A673 (cell line): ENCODE measurements around the gene TSEN2. TPM values are rescaled to one million over a fixed set of nuclear protein-coding genes. Genes with fewer than 3 reads are reported as not detected.

ENCODE experiments used
- BruUV-seq: library from RNA; stranded (reverse); fragments of 400-500 nt; replicated peaks from 2 replicates; lab custom pipeline; 2021; lab: Mats Ljungman, UMichigan
- CTCF ChIA-PET: fragments of 300-600 bp; sonication (Branson Sonifier 250); formaldehyde crosslinking; loops from one replicate; lab custom pipeline; 2022; ENCODE audit warnings: antibody characterized with exemption; lab: Charles Lee
- POLR2A ChIA-PET: fragments of 300-600 bp; sonication (Branson Sonifier 250); formaldehyde crosslinking; loops from one replicate; lab custom pipeline; 2022; ENCODE audit warnings: antibody characterized with exemption; ENCODE audit not compliant: low non-redundant PET; lab: Charles Lee
- DNase-seq: peaks from one replicate; pipeline ENCODE4 v3.0.0-alpha.2; 2015; ENCODE audit warnings: low spot score
- H3K27ac ChIP-seq: fragments of 200-600 bp; sonication (generic); 2 replicates; pipeline ENCODE4 v1.5.1; 2016; ENCODE audit warnings: mixed run types, low read depth, mild to moderate bottlenecking, mixed read lengths, antibody characterized with exemption, low read length; ENCODE audit not compliant: poor library complexity, severe bottlenecking
- H3K27me3 ChIP-seq: fragments of 200-600 bp; sonication (generic); replicated peaks from 2 replicates; pipeline ENCODE4 v1.6.1; 2017; ENCODE audit warnings: mixed run types, low read depth, mild to moderate bottlenecking, mixed read lengths, antibody characterized with exemption, low read length; ENCODE audit not compliant: insufficient read depth, poor library complexity
- H3K36me3 ChIP-seq: fragments of 200-600 bp; sonication (generic); 2 replicates; pipeline ENCODE4 v1.6.1; 2016; ENCODE audit warnings: mixed run types, mild to moderate bottlenecking, mixed read lengths, antibody characterized with exemption, low read length; ENCODE audit not compliant: insufficient read depth, poor library complexity, severe bottlenecking
- H3K4me1 ChIP-seq: fragments of 200-600 bp; sonication (generic); 2 replicates; pipeline ENCODE4 v1.6.1; 2017; ENCODE audit warnings: mixed run types, mild to moderate bottlenecking, mixed read lengths, antibody characterized with exemption, low read length; ENCODE audit not compliant: insufficient read depth, poor library complexity, severe bottlenecking
- H3K4me3 ChIP-seq: fragments of 200-600 bp; sonication (generic); 2 replicates; pipeline ENCODE4 v1.5.1; 2016; ENCODE audit warnings: low read depth, mixed run types, mild to moderate bottlenecking, mixed read lengths, low read length; ENCODE audit not compliant: poor library complexity, severe bottlenecking
- H3K9me3 ChIP-seq: fragments of 200-600 bp; sonication (generic); 2 replicates; pipeline ENCODE4 v1.6.1; 2016; ENCODE audit warnings: mixed run types, low read depth, mild to moderate bottlenecking, mixed read lengths, antibody characterized with exemption, low read length; ENCODE audit not compliant: poor library complexity, severe bottlenecking
- CTCF ChIP-seq: fragments of 300-800, 200-600 bp; sonication (generic); conservative IDR thresholded peaks from 2 replicates; pipeline ENCODE4 v1.5.1; 2017; ENCODE audit warnings: low read depth, mild to moderate bottlenecking, antibody characterized with exemption, low read length, moderate library complexity, mixed read lengths
- EZH2 ChIP-seq: fragments of 200-600 bp; sonication (generic); IDR thresholded peaks from 2 replicates; pipeline ENCODE4 v1.6.1; 2017; ENCODE audit warnings: borderline replicate concordance, low read depth, mild to moderate bottlenecking, mixed read lengths, antibody characterized with exemption, low read length; ENCODE audit not compliant: poor library complexity, severe bottlenecking
- intact Hi-C: fragments of 100-400 bp; cut with micrococcal nuclease; formaldehyde crosslinking; loops from one replicate; pipeline ENCODE4 v1.10.0; 2022; ENCODE audit not compliant: unreplicated experiment
- total RNA-seq: library from RNA; stranded (reverse); gene quantifications from 2 replicates; pipeline ENCODE4 v1.2.3, GENCODE V29; 2021

The TSEN2 gene
- total RNA-seq, 1 experiment from 2014 or later: 34.5 TPM

GRCh38 chr3:12566976-12567375, 82.7 kb downstream of the TSEN2 start:
- Histone ChIP-seq H3K27ac (no peak overlapping the region), H3K4me3 (no peak overlapping the region), H3K27me3 (no peaks in the 10 kb centered on the region), H3K36me3 (peaks cover 24% of the 10 kb centered on the region), H3K4me1 (peaks cover 4% of the 10 kb centered on the region), H3K9me3 (peaks cover 7% of the 10 kb centered on the region)
- ChIA-PET CTCF (interaction anchor here (0.7 kb wide), 1 partner anchor 142 kb away, joined by 7 read pairs; no protein-coding TSS in a partner anchor), POLR2A (no interaction called here)
- intact Hi-C loops: no loop called here
- TF ChIP-seq CTCF (no peak), EZH2 (no peak)
- no TSS peak for BruUV-seq
- DNase-seq: no peak

GRCh38 chr3:12568747-12569146, 84.5 kb downstream of the TSEN2 start:
- H3K36me3 ChIP-seq: peaks cover 39% of the 10 kb centered on the region
- no peaks in the 10 kb centered on the region for H3K27me3 ChIP-seq
- no peaks in the 10 kb centered on the region for H3K4me1 ChIP-seq
- H3K27ac ChIP-seq: no peak overlapping the region
- H3K4me3 ChIP-seq: no peak overlapping the region
- no peak for DNase-seq
- peaks cover 7% of the 10 kb centered on the region for H3K9me3 ChIP-seq
- intact Hi-C loops: no loop called here
- TF ChIP-seq CTCF (no peak), EZH2 (no peak)
- ChIA-PET CTCF (no interaction called here), POLR2A (no interaction called here)
- BruUV-seq: no TSS peak

GRCh38 chr3:12569836-12570235, 85.6 kb downstream of the TSEN2 start:
- TF ChIP-seq EZH2: no peak
- no peak for TF ChIP-seq CTCF
- CTCF ChIA-PET: no interaction called here
- Histone ChIP-seq H3K27me3 (no peaks in the 10 kb centered on the region), H3K27ac (no peak overlapping the region), H3K9me3 (peaks cover 7% of the 10 kb centered on the region), H3K4me1 (no peaks in the 10 kb centered on the region), H3K4me3 (no peak overlapping the region), H3K36me3 (peaks cover 50% of the 10 kb centered on the region)
- BruUV-seq: no TSS peak
- intact Hi-C loops: no loop called here
- DNase-seq: no peak
- POLR2A ChIA-PET: no interaction called here
